Coronary artery (tissue), 2 donors: ENCODE measurements around the gene FAR2.

ENCODE experiments used
- DNase-seq: peaks from one replicate; pipeline ENCODE4 v3.0.0-alpha.2; 2017; ENCODE audit warnings: low spot score
- H3K27ac ChIP-seq, 2 donors: fragments of 200-600 bp; sonication (generic); one replicate each; pipeline ENCODE4 v1.5.1; 2016 to 2019
- H3K4me3 ChIP-seq: fragments of 200-600 bp; sonication (generic); 2 replicates; pipeline ENCODE4 v1.5.1; 2016; ENCODE audit warnings: mild to moderate bottlenecking, moderate library complexity
- TF ChIP-seq, protein P1 (sequence below): fragments of 200-600 bp; sonication (generic); IDR thresholded peaks from one replicate; pipeline ENCODE4 v1.5.1; 2019; ENCODE audit warnings: antibody characterized with exemption

FAR2 gene

DNA sequence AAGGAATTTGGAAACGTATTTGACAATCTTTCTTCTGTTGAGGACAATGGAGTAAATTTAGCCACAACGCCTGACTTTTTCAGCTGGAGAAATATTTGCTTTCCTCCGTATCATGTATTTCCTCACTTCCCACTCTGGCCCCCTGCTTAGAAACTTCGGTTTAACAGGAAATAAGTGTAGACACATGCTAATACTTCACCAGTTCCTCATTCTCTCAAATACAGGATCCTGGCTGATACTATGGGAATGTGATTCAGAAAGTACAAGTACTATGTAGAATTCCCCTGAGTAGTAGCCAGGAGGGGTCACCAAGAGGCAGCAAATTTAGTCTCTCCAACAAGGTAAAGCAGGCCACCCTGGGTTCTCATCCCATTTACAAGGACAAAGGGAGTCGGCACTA lies 58.0 kb downstream of the FAR2 start:
- no peak for DNase-seq
- Histone ChIP-seq H3K27ac (peak overlapping the region in 1 of 2 donors; percentile 60), H3K4me3 (no peak overlapping the region)
- TF ChIP-seq, protein P1, sequence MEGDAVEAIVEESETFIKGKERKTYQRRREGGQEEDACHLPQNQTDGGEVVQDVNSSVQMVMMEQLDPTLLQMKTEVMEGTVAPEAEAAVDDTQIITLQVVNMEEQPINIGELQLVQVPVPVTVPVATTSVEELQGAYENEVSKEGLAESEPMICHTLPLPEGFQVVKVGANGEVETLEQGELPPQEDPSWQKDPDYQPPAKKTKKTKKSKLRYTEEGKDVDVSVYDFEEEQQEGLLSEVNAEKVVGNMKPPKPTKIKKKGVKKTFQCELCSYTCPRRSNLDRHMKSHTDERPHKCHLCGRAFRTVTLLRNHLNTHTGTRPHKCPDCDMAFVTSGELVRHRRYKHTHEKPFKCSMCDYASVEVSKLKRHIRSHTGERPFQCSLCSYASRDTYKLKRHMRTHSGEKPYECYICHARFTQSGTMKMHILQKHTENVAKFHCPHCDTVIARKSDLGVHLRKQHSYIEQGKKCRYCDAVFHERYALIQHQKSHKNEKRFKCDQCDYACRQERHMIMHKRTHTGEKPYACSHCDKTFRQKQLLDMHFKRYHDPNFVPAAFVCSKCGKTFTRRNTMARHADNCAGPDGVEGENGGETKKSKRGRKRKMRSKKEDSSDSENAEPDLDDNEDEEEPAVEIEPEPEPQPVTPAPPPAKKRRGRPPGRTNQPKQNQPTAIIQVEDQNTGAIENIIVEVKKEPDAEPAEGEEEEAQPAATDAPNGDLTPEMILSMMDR = no peak

DNA sequence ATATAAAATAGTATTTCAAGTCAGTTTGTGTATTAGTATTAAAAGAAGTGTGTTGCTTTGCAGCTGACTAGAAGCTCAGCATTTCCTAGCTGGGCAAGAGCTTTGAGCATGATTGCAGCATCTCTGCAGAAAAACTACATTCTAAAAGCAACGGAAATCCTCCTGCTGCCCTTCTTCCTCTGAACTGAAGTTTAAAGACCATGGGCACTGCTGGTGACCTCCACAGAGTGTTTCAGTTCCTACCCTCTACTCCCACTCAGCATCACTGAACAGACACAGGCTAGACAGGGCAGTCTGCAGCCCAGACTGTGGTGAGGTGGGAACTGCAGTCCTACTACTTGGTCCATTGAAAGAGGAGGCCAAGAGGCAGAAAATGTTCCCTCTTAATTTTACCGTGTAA lies 59.0 kb downstream of the FAR2 start:
- DNase-seq = no peak
- Histone ChIP-seq H3K4me3 (no peak overlapping the region), H3K27ac (no peak overlapping the region)
- TF ChIP-seq, protein P1 = no peak

DNA sequence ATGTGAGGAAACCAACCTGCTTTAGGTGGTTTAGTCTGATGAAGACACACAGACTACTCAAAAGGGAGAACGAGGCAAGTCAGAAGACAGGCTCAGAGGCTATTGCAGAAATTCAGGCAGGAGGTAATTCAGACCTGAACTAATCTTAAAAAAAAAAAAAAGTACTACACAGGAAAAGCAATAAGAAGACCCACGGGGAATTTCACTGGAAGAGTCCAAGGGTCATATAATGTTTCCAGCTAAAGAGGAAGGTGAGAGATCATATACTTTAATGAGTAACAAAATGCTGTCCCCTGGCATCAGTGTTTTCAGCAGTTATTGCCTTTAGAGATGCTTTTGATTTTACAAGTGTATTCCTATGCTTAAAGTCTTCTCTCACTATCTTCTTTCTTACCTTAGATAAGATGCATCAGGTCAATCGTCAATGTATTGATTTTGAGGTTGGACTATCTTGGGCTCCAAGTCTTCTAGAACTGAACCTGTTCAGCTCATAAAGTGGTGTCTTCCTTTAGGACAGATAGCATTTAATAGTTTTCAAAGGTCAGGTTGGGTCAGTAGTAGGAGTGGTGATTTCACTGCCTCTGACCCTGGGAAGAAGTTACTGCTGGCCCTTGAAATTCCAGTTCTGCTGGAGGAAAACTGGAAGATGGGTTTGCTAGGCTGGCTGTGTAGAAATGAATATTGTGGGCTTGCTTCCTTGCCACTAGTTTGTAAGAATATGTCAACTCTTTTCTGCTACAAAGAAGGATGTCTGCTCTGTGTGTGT lies 60.0 kb downstream of the FAR2 start:
- TF ChIP-seq, protein P1 = no peak
- Histone ChIP-seq H3K27ac (no peak overlapping the region), H3K4me3 (no peak overlapping the region)
- DNase-seq = no peak

DNA sequence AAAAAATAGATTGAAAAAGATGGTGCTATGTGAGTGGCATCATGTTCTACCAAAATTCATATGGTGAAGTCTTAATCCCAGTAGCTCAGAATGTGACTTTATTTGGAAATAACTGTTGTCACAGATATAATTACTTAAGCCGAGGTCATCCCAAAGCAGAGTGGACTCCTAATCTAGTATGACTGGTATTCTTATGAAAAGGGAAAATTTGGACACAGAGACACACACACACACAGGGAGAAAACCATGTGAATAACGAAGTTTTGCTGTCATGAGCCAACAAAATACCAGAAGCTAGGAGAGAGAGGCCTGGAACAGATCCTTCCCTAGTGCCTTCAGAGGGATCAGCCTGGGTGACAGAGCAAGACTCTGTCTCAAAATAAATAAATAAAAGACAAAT lies 62.6 kb downstream of the FAR2 start:
- Histone ChIP-seq H3K4me3 (no peak overlapping the region), H3K27ac (no peak overlapping the region)
- TF ChIP-seq, protein P1 = no peak
- DNase-seq = no peak

DNA sequence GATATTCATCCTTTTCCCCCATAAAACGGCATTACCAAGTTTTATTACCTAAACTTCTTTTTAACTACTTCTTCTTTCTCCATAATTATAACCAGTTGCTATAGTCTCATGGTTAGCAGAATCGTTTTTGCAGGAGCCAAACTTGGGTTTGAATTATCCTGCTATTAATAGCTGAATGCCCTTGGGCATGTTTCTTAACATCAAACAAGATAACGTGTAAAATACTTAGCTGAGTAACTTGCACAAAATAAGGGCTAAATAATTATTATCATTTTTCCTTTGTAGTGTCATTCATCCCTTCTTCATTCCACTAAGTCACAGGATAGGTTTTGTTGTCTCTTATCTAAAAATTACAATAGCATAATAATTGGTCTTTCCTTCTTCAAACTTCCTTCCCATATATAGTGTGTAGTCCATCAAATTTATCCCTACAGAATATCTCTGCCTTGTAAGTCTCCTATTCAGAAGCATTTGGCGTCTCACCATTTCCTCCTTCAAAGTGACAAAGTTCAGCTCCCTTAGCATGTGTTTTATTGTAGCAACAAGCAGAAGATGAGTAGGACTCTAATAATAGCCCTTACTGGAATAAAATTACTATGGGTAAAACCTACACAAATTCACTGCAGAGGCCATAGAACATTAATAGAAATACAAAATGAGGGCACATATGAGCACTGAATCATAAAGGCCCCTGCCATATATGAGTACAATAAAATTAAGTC lies 63.8 kb downstream of the FAR2 start:
- TF ChIP-seq, protein P1 = no peak
- H3K27ac ChIP-seq = no peak overlapping the region
- no peak overlapping the region for H3K4me3 ChIP-seq
- DNase-seq = no peak

DNA sequence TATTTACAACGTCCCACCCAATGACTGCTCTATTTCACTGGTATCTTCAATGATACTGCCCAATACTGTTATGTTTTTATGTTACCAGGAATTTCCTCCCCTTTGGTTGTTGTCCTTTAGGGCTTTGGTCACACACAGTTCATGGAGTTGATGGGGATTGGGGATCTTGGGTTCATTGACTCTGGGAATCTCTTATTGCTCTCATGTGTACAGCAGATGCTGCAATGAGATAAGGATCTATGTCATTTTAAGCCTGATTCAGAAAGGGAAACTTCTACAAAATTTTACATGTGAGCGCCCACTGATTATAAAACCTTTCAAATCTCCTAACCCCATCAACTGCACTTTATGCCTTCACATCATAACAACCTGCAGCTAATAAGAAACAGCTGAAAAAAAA lies 67.2 kb downstream of the FAR2 start:
- DNase-seq = no peak
- H3K4me3 ChIP-seq = no peak overlapping the region
- no peak overlapping the region for H3K27ac ChIP-seq
- TF ChIP-seq, protein P1 = no peak
